COLO668 (cell line): ENCODE data around the gene HBZ.
"Not testable (repeated sequence)": the region's sequence is repeated elsewhere in the genome, so short reads cannot be mapped to it uniquely, and the experiment has no call there.

Experiments used
- DNase-seq: peaks from one replicate; lab custom pipeline; 2025; ENCODE audit not compliant: unreplicated experiment; lab: John Stamatoyannopoulos, UW

Gene HBZ

DNA sequence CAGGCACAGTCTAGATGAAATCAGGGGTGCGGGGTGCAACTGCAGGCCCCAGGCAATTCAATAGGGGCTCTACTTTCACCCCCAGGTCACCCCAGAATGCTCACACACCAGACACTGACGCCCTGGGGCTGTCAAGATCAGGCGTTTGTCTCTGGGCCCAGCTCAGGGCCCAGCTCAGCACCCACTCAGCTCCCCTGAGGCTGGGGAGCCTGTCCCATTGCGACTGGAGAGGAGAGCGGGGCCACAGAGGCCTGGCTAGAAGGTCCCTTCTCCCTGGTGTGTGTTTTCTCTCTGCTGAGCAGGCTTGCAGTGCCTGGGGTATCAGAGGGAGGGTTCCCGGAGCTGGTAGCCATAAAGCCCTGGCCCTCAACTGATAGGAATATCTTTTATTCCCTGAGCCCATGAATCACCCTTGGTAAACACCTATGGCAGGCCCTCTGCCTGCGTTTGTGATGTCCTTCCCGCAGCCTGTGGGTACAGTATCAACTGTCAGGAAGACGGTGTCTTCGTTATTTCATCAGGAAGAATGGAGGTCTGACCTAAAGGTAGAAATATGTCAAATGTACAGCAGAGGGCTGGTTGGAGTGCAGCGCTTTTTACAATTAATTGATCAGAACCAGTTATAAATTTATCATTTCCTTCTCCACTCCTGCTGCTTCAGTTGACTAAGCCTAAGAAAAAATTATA lies 25.7 kb downstream of the HBZ start:
- DNase-seq, result peak; percentile 59

DNA sequence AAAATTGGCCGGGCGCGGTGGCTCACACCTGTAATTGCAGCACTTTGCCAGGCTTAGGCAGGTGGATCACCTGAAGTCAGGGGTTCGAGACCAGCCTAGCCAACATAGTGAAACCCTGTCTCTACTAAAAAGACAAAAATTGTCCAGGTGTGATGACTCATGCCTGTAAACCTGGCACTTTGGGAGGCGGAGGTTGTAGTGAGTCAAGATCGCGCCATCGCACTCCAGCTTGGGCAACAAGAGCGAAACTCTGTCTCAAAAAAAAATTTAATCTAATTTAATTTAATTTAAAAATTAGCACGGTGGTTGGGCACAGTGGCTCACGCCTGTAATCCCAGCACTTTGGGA lies 26.2 kb downstream of the HBZ start:
- DNase-seq, result no peak

DNA sequence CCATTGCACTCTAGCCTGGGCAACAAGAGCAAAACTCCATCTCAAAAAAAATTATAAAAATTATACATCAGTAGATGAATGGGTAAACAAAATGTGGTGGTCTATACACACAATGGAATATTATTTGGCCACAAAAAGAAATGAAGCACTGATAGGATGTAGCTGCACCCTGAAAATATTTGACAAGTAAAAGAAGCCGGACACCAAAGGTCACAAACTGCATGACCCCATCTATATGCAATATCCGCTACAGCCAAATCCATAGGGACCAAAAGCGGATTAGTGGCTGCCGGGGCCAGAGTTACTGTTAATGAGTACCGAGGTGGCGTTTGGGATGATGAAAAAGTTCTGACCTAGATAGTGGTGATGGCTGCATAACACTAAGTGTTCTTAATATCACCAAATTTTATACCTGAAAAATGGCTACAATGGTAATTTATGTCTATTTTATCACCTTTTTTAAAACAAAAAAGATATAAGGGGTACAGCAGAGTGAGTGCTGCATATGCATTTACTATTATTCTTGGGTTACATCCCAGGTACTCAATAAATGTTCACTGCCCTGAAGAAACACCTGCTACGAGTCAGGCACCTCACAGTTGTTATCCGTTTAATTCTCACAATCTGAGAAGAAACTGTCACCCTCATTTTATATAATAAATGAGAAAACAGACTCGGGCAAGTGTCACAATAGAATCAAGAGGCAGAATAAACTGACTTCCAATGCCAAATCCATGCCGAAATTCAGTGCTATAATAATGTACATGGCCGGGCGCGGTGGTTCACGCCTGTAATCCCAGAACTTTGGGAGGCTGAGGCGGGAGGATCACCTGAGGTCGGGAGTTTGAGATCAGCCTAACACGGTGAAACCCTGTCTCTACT lies 27.0 kb downstream of the HBZ start:
- no peak for DNase-seq

GRCh38 chr16:180101-180675 lies 27.7 kb downstream of the HBZ start, which contains the start of gene HBQ1:
Gene HBQ1 (plus strand): TSS chr16:180459. CDS start chr16:180487, 28 bp downstream.
- peak; percentile 23 for DNase-seq

DNA sequence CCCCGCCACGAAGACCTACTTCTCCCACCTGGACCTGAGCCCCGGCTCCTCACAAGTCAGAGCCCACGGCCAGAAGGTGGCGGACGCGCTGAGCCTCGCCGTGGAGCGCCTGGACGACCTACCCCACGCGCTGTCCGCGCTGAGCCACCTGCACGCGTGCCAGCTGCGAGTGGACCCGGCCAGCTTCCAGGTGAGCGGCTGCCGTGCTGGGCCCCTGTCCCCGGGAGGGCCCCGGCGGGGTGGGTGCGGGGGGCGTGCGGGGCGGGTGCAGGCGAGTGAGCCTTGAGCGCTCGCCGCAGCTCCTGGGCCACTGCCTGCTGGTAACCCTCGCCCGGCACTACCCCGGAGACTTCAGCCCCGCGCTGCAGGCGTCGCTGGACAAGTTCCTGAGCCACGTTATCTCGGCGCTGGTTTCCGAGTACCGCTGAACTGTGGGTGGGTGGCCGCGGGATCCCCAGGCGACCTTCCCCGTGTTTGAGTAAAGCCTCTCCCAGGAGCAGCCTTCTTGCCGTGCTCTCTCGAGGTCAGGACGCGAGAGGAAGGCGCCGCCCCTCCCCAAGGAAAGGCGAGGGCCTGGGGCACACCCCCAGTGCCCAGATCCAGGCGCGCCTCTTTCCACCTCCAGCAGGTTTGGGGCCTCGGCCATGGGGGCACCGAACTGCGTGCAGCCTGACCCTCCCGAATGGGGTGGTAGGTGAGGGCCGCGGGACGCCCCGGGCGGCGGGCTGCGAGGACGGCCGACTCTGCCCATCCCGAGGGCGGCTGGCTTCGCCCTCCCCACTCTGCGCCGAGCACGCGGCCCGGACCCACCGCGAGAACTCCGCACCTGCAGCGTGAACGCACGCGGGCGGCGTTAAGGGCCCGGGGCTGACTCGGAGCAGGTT lies 28.5 kb downstream of the HBZ start:
- DNase-seq, result peak; percentile 89

DNA sequence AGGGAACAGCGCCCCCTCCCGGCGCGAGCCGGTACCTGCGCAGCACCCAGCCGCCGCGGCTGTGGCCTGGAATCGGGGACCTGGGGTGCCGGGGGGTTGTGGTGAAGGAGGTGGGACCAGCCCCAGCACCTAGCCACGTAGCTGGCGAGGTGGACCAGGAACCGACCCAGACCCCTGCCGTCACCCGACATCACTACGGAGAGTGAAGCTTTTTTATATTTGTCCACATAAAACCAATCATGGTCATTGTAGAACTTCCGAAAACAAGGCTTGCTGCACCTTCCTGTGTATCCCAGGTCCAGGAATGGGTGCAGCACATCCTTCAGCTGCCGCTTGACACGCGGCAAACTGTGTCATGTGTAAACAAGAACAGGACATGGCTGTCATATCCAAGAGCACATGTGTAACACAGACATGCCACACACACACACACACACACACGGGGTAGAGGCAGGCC lies 29.1 kb downstream of the HBZ start:
- no peak for DNase-seq

DNA sequence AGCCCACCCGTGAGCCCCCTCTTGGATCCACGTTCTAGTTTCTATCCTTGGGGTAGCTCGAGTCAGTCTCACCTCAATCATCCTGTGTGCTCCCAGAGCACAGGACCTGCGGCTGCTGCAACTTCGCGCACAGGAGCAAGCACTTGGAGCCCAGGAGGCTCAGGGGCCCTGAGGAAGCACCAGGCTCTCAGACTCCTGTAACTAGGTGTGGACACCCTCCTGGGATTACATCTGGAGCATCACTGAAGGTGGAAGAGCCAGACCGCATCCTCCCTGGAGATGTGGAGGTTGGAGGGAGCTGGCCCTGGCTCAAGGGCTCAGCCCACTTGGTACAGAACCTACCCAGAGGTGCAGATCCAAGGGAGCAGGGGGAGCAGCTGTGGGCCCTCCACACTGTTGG lies 30.6 kb downstream of the HBZ start:
- DNase-seq, result no peak

DNA sequence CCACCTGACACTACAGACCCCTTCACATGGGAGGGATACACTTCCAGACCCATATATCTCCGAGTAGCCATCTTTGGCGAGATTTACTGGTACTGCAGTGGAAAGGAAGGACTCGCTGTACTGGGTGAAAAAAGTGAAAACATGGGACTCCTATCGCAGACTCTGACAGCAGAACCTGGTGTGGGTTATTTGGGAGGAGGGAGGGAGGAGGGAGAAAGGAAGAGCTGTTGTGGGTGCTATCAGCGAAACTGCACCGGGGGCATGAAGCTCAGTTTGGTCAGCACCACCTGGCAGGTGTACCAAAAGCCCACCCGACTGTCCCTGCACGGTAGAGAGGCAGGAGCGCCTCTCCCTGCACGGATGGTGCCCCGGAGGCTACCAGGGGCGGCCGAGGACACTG lies 32.8 kb downstream of the HBZ start:
- no peak for DNase-seq

DNA sequence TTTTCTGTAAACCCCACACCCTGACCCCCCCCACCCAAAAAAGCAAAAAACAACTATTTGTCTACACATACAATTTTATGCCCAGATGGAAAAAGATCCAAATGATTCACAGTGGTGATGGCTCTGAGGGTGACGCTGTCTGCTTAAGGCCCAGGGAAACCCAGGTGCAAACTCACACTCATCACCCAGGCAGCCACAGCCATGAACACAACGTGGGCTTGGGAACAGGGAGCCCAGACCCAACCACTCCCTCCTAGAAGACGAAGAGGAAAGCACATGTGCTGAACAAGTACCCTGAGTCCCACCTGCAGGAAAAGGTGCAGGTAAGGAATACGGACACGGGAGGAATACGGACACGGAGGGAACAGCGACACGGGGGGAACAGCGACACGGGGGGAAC lies 33.2 kb downstream of the HBZ start:
- no peak for DNase-seq

DNA sequence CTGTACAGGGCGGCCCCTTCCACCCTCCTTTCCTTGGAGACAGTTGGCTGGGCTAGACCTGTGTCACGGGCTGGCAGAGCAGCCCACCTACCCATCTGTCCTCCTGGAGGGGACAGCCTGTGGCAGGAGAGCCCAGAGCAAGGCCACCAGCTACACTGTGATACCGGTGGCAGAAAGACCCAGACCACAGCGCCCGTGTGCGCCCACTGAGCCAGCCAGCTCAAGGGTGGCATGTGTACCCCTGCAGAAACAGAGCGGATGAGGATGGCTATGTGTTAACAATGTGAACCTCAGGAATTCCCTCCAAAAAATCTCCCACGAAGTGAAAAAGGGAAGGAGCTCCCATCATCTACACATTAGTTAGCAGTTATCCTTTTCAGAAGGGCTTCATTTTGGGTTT lies 34.9 kb downstream of the HBZ start:
- DNase-seq, result no peak

DNA sequence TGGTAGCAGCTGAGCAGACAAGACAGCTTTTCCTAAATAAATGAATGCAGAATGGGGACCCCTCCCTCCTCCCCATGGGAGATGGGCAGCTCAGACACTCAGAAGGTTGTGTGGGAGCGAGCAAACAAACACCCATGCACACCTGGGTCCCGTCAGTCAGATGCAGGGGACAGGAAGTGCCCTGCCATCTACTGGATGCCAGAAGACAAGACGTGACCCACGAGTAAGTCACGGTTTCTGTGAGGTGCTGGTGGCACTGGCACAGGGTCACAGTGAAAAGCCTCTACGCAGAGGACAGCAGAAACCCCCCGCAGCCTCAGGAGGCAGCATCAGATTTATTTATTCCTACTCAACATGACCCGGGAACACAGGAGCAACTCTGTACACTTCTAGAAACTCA lies 36.2 kb downstream of the HBZ start:
- DNase-seq, result no peak

- no peak for DNase-seq
These were observed 37.3 kb downstream of the HBZ start for GRCh38 chr16:189604-190186.

DNA sequence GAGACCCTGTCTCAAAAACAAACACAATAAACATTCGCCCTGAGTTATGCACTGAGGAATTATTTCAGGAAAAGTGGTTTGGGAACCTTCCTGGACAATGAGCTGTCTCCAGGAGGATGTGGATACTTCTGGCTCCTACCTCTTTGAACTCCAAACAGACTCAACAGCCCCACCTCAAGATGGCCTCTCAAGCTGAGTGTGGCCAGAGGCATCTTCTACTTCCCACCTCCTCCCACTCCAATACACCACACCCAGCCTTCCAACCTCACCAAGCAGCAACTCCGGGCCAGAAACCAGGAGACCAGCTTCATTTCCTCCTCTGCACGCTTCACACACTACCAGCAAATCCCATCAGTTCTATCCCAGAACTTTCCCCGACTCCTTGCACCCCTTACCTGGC lies 39.4 kb downstream of the HBZ start:
- no peak for DNase-seq

- no peak for DNase-seq
These were observed 40.2 kb downstream of the HBZ start for GRCh38 chr16:192686-193085.

GRCh38 chr16:193441-193840 lies 41.0 kb downstream of the HBZ start:
- no peak for DNase-seq

DNA sequence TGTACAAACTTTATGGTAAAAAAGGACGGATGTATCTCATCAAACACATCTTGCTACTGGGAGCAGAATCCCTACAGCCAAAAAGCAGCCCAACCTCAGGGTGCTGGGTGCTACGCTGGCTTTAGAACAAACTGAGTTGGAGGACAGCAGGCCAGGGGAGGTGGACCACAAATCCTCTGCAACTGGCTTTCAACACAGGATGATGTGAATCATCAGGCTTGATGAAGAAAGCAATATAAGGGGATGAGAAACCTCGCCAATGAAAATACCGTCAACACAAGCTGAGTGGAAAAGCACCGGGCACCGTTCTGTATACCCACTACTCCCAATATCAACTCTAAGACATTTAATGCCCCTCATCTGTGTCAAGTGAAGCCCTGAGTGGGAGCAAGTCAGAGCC lies 42.1 kb downstream of the HBZ start:
- no peak for DNase-seq

DNA sequence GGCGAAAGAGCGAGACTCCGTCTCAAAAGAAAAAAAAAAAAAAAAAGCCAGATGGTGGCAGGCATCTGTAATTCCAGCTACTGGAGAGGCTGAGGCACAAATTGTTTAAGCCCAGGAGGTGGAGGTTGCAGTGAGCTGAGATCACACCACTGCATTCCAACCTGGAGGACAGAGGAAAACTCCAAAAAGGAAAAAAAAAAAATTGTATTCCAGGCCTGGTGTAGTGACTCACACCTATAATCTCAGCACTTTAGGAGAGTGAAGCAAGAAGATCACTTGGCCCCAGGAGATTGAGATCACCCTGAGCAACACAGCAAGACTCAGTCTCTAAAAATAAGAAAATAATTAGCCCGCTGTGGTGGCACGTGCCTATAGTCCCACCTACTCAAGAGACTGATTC lies 47.9 kb downstream of the HBZ start:
- no peak for DNase-seq

- no peak for DNase-seq
These were observed 50.8 kb downstream of the HBZ start for GRCh38 chr16:203246-203645.

DNA sequence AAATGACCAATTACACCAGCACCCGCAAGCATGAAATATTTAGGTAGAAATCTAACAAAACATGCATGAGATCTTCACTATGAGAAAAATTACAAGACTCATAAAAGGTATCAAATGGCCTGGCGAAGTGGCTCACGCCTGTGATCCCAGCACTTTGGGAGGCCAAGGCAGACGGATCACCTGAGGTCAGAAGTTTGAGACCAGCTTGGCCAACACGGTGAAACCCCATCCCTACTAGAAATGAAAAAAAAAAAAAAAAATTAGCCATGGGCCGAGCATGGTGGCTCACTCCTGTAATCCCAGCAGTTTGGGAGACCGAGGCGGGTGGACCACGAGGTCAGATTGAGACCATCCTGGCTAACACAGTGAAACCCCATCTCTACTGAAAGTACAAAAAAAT lies 51.6 kb downstream of the HBZ start:
- not testable (repeated sequence) for DNase-seq
